Smooth muscle cell (in vitro differentiated cells): ENCODE measurements around the gene LRRC3B. TPM values are rescaled to one million over a fixed set of nuclear protein-coding genes. Genes with fewer than 3 reads are reported as not detected.

Source experiments
- DNase-seq: peaks from one replicate; lab custom pipeline; 2025; ENCODE audit not compliant: unreplicated experiment; lab: John Stamatoyannopoulos, UW
- H2AFZ ChIP-seq: fragments of 200-600 bp; sonication (generic); 2 replicates; pipeline ENCODE4 v1.6.0; 2016; ENCODE audit warnings: antibody characterized with exemption, low read depth, mild to moderate bottlenecking
- H3F3A ChIP-seq: fragments of 200-600 bp; sonication (generic); 2 replicates; pipeline ENCODE4 v1.6.0; 2017; ENCODE audit warnings: antibody characterized with exemption, low read depth
- H3K27ac ChIP-seq: fragments of 200-600 bp; sonication (generic); 2 replicates; pipeline ENCODE4 v1.5.1; 2016; ENCODE audit warnings: low read depth, mild to moderate bottlenecking
- H3K27me3 ChIP-seq: fragments of 200-600 bp; sonication (generic); 2 replicates; pipeline ENCODE4 v1.6.1; 2016; ENCODE audit warnings: low read depth, mild to moderate bottlenecking
- H3K36me3 ChIP-seq: fragments of 200-600 bp; sonication (generic); 2 replicates; pipeline ENCODE4 v1.5.1; 2016; ENCODE audit warnings: low read depth
- H3K4me1 ChIP-seq: fragments of 200-600 bp; sonication (generic); 2 replicates; pipeline ENCODE4 v1.5.1; 2016; ENCODE audit warnings: low read depth
- H3K4me2 ChIP-seq: fragments of 200-600 bp; sonication (generic); 2 replicates; pipeline ENCODE4 v1.6.0; 2016; ENCODE audit warnings: mild to moderate bottlenecking
- H3K4me3 ChIP-seq: fragments of 200-600 bp; sonication (generic); 2 replicates; pipeline ENCODE4 v1.5.1; 2016; ENCODE audit warnings: mild to moderate bottlenecking
- H3K79me2 ChIP-seq: fragments of 200-600 bp; sonication (generic); 2 replicates; pipeline ENCODE4 v1.6.0; 2016; ENCODE audit warnings: low read depth, mild to moderate bottlenecking
- H3K9ac ChIP-seq: fragments of 200-600 bp; sonication (generic); 2 replicates; pipeline ENCODE4 v1.6.0; 2016; ENCODE audit warnings: low read depth
- H3K9me3 ChIP-seq: fragments of 200-600 bp; sonication (generic); replicated peaks from 2 replicates; pipeline ENCODE4 v1.5.1; 2016; ENCODE audit warnings: low read depth
- H4K20me1 ChIP-seq: fragments of 200-600 bp; sonication (generic); 2 replicates; pipeline ENCODE4 v1.6.0; 2016; ENCODE audit warnings: low read depth
- CTCF ChIP-seq: fragments of 200-600 bp; sonication (generic); IDR thresholded peaks from 2 replicates; pipeline ENCODE4 v1.5.1; 2017; ENCODE audit warnings: borderline replicate concordance, mild to moderate bottlenecking, antibody characterized with exemption; ENCODE audit not compliant: insufficient read depth, poor library complexity, severe bottlenecking
- WGBS: methylation state at CpG from one replicate; pipeline ENCODE4 v1.1.7; 2016; ENCODE audit warnings: low lambda C conversion rate; 5-methylcytosine and 5-hydroxymethylcytosine counted together
- polyA plus RNA-seq: library from polyadenylated mRNA; unstranded; fragments of >200 nt; fragmentation: Nextera tagmentation; extraction: Ambion mirVana; gene quantifications from 2 replicates; pipeline ENCODE4 v1.2.1, GENCODE V29; 2016
- total RNA-seq: library from RNA; depleted of rRNA; stranded (reverse); fragments of >200 nt; gene quantifications from 2 replicates; pipeline ENCODE4 v1.2.3, GENCODE V29; 2014

Gene LRRC3B
- total and polyA plus RNA-seq, 2 experiments from 2014 or later = not detected

DNA sequence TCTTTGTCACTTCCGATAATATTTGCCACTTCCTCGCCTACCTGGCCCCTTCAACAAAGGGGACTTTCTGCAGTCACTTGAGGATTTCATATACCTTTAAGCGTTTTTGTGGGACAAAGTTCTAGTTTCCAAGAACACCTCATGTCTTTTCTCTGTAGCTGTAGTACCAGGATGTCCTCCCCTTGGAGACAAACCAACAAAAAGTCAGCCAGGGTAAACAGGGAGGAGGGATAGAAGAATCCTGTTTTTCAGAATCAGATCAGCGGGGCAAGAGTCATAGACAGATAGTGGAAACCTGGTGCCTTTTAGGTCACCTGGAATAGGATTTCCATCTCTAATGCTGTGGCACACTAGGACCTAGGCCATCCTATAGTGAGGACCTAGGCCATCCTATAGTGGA is 4.5 kb downstream of the LRRC3B start:
- no peak overlapping the region for H3K9ac ChIP-seq
- H3K9me3 ChIP-seq = no peaks in the 10 kb centered on the region
- WGBS = 91% methylated on average over 4 of the region's 4 CpGs
- H3K4me1 ChIP-seq = peaks cover 8% of the 10 kb centered on the region
- TF ChIP-seq CTCF = no peak
- H3K36me3 ChIP-seq = no peaks in the 10 kb centered on the region
- H3K79me2 ChIP-seq = no peaks in the 10 kb centered on the region
- DNase-seq = no peak
- peaks cover 53% of the 10 kb centered on the region for H3K27me3 ChIP-seq
- H3K27ac ChIP-seq = no peak overlapping the region
- no peaks in the 10 kb centered on the region for H4K20me1 ChIP-seq
- no peak overlapping the region for H2AFZ ChIP-seq
- H3K4me2 ChIP-seq = no peak overlapping the region
- no peaks in the 10 kb centered on the region for H3F3A ChIP-seq
- H3K4me3 ChIP-seq = no peak overlapping the region

DNA sequence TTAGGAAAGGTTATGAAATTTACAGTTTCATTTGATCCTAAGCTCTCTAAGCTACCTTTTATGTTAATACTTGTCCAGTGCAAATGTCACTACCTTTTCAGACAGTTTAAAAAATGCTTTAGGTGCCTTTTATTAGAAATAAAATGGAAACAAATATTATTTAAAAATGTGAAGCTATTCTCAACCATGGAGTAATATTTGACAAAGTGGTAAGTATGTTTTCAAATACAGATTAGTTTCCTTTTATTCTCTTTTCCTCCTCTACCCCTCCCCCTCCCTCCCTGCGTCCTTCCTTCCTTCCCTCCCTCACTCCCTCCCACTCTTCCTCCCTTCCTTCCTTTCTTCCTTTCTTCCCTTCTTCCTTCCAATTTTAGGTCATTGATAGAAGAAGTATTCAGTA is 6.3 kb downstream of the LRRC3B start:
- Histone ChIP-seq H3K79me2 (no peaks in the 10 kb centered on the region), H4K20me1 (no peaks in the 10 kb centered on the region), H3K4me1 (peaks cover 5% of the 10 kb centered on the region), H3K27ac (no peak overlapping the region), H3K4me2 (no peak overlapping the region), H2AFZ (no peak overlapping the region), H3K9ac (no peak overlapping the region), H3K9me3 (no peaks in the 10 kb centered on the region), H3K4me3 (no peak overlapping the region), H3K27me3 (peaks cover 35% of the 10 kb centered on the region), H3K36me3 (no peaks in the 10 kb centered on the region), H3F3A (no peaks in the 10 kb centered on the region)
- no peak for TF ChIP-seq CTCF
- DNase-seq = no peak
- no CpG with 5 or more reads among the region's 1 CpG for WGBS

DNA sequence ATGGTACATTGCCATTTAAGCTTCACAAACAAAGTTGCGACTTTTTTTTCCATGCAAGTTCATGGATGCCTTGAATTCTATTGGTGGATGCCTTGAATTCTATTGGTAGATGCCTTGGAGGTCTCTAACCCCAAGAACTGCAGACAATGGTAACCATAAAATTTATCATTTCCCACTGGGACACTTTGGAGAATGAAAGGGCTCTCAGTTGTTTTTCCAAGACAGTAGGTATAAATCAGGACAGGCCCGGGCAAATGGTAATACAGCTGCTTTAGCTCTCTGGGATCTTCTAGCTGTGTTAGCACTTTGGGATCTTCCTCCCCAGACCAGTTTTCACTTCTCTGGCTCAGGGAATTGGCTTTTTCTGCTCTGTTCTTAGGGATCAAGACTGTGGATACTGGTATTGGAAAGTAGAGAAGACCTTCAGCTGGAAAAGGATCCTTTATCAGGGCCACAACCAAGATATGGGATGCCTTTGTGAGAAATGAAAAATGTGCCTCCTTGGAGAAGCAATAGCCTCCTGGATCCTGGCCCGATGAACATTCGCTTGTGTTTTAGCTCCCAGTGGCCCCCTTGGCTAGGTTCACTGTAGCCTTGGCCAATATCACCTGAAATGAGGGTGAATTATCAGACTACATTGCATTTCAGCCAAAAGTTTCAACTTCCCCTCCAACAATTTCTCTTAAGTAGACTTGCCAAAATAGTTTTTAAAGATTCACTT is 8.3 kb downstream of the LRRC3B start:
- no peak overlapping the region for H3K4me2 ChIP-seq
- H3F3A ChIP-seq = no peaks in the 10 kb centered on the region
- H2AFZ ChIP-seq = no peak overlapping the region
- H3K4me1 ChIP-seq = peaks cover 5% of the 10 kb centered on the region
- TF ChIP-seq CTCF = no peak
- WGBS = 97% methylated on average over 4 of the region's 4 CpGs
- no peak overlapping the region for H3K27ac ChIP-seq
- H3K9me3 ChIP-seq = no peaks in the 10 kb centered on the region
- no peak overlapping the region for H3K9ac ChIP-seq
- H3K27me3 ChIP-seq = peaks cover 15% of the 10 kb centered on the region
- DNase-seq = no peak
- no peaks in the 10 kb centered on the region for H4K20me1 ChIP-seq
- H3K36me3 ChIP-seq = no peaks in the 10 kb centered on the region
- H3K79me2 ChIP-seq = no peaks in the 10 kb centered on the region
- H3K4me3 ChIP-seq = no peak overlapping the region

DNA sequence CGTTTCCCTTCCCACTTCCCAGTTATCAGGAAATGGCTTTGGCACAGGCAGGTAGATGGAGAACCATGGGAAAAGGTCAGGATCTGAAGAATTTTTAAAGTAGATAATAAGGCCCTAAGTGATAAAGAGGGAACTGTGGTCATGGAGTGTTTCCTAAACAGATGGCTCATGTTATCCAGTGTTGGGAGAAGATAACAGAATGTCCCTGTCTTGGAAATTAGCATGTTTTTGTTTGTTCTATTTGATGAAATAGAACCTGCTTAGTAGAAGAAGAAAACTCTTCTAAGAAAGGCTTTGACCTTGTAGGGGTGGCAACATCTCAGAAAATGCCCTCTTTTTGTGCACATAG is 8.8 kb downstream of the LRRC3B start:
- WGBS = 95% methylated on average over 1 of the region's 1 CpG
- Histone ChIP-seq H3F3A (no peaks in the 10 kb centered on the region), H3K36me3 (no peaks in the 10 kb centered on the region), H3K79me2 (no peaks in the 10 kb centered on the region), H2AFZ (no peak overlapping the region), H3K9me3 (no peaks in the 10 kb centered on the region), H4K20me1 (no peaks in the 10 kb centered on the region), H3K4me2 (no peak overlapping the region), H3K9ac (no peak overlapping the region), H3K4me3 (no peak overlapping the region), H3K27ac (no peak overlapping the region), H3K27me3 (peaks cover 10% of the 10 kb centered on the region), H3K4me1 (peaks cover 5% of the 10 kb centered on the region)
- TF ChIP-seq CTCF = no peak
- DNase-seq = no peak
